Epithelial cell of proximal tubule (primary cell): ENCODE results near the gene ETF1. TPM values are rescaled to one million over a fixed set of nuclear protein-coding genes. Genes with fewer than 3 reads are reported as not detected.

ENCODE experiments used
- DNase-seq: peaks from one replicate; pipeline ENCODE4 v3.0.0-alpha.2; 2011; ENCODE audit warnings: low read depth
- H3K4me3 ChIP-seq: 2 replicates; pipeline ENCODE4 v1.5.1; 2011; ENCODE audit warnings: low read depth, mild to moderate bottlenecking, low read length
- total RNA-seq: library from RNA; depleted of rRNA; stranded (reverse); fragments of >200 nt; gene quantifications from 2 replicates; pipeline ENCODE4 v1.2.3, GENCODE V29; 2015
- TF ChIP-seq, protein P1 (sequence below): conservative IDR thresholded peaks from 2 replicates; pipeline ENCODE4 v1.5.1; 2012; ENCODE audit warnings: low read depth, mild to moderate bottlenecking, low read length

ETF1 gene
- total RNA-seq, 1 donor from 2014 or later, result 65.1 TPM

DNA sequence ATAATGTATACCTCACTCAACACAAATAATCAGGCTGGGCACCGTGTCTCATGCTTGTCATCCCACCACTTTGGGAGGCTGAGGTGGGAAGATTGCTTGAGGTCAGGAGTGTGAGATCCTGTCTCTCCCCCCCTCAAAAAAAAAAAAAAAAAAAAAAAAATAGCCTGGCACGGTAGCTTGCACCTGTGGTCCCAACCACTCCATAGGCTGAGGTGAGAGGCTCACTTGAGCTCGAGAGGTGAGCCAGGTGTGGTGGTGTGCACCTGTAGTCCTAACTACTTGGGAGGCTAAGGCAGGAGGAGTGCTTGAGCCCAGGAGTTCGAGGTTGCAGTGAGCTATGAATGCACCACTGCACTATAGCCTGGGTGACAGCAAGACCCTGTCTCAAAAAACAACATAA lies 9.6 kb upstream of the ETF1 start:
- TF ChIP-seq, protein P1, sequence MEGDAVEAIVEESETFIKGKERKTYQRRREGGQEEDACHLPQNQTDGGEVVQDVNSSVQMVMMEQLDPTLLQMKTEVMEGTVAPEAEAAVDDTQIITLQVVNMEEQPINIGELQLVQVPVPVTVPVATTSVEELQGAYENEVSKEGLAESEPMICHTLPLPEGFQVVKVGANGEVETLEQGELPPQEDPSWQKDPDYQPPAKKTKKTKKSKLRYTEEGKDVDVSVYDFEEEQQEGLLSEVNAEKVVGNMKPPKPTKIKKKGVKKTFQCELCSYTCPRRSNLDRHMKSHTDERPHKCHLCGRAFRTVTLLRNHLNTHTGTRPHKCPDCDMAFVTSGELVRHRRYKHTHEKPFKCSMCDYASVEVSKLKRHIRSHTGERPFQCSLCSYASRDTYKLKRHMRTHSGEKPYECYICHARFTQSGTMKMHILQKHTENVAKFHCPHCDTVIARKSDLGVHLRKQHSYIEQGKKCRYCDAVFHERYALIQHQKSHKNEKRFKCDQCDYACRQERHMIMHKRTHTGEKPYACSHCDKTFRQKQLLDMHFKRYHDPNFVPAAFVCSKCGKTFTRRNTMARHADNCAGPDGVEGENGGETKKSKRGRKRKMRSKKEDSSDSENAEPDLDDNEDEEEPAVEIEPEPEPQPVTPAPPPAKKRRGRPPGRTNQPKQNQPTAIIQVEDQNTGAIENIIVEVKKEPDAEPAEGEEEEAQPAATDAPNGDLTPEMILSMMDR, result no peak
- H3K4me3 ChIP-seq, result no peak overlapping the region
- DNase-seq, result no peak

GRCh38 chr5:138549414-138549813 lies 6.4 kb upstream of the ETF1 start:
- no peak overlapping the region for H3K4me3 ChIP-seq
- DNase-seq, result no peak
- TF ChIP-seq, protein P1, result no peak

- TF ChIP-seq, protein P1, result no peak
- H3K4me3 ChIP-seq, result no peak overlapping the region
- DNase-seq, result no peak
These were observed 3.0 kb upstream of the ETF1 start for GRCh38 chr5:138545919-138546562.

GRCh38 chr5:138544181-138545134 lies 1.4 kb upstream of the ETF1 start:
- no peak for DNase-seq
- peak overlapping the region; percentile 99 for H3K4me3 ChIP-seq
- TF ChIP-seq, protein P1, result no peak

- no peak for DNase-seq
- peak overlapping the region; percentile 99 for H3K4me3 ChIP-seq
- TF ChIP-seq, protein P1, result no peak
These were observed 681 bp upstream of the ETF1 start for GRCh38 chr5:138543730-138544104.

DNA sequence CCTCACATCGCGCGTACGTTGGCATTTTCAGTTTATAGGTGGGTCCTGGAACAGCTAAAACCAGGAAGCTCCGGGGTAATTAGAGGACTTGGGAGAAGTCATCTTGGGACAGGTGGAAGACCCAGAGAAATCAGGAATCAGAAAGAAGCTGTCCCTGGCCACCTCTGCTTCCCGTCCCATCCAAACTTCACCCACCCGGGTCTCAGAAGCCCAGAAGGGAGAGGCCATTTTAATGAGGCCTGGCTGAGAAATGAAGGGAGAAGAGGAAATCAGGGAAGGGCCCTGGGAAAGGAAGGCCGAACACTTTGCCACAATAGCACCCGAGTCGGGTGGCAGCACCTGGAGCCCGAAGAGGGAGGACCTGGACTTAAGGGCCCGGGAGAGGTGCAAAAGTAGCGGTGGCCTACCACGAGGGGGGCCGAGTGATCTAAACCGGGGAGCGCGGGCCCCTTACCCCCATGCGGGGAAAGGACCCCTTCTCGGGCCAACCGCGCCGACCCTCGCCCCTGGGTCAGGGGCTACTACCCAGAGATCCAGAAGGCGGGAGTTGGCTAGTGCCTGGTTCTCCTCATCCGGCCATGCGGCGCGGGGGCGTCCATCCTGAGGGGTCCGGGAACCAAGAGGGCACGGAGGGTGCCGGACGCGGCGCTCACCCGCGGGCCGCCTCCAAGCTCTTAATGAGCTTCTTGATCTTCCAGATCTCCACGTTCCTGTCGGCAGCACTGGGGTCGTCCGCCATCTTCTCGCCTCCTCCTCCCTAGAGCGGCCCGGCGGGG lies 668 bp downstream of the ETF1 start:
- peak overlapping the region; percentile 99 for H3K4me3 ChIP-seq
- TF ChIP-seq, protein P1, result no peak
- no peak for DNase-seq
